ENCODE measurements around the gene CLDN7. TPM values are rescaled to one million over a fixed set of nuclear protein-coding genes. Genes with fewer than 3 reads are reported as not detected.
A peak's percentile ranks its signal among the peaks of the same experiment; 100 is the strongest.

Gene CLDN7
- total and polyA plus RNA-seq, 9 donors = 0.28 to 8.8 (median 1.5) TPM

DNA sequence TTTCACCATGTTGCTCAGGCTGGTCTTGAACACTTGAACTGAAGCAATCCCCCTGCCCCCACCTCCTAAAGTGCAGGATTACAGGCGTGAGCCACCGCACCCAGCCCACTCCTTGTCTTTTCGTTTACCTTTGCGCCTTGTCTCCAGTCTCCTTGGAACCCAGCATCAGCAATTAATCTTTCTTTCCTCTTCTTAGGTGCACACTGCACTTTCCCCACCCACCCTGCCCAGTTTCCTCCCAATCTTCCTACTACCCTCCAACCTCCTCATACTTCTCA lies 1.5 kb upstream of the CLDN7 start:
- DNase-seq = no peak
- Histone ChIP-seq H3K4me1 (ENCODE audit: control insufficient read depth, insufficient read depth, low read length) (peaks cover 24% of the 10 kb centered on the region), H3K27ac (ENCODE audit: low read length) (no peak overlapping the region), H3K9me3 (replicated peaks; ENCODE audit: control insufficient read depth, low read depth, low read length) (no peaks in the 10 kb centered on the region), H3K36me3 (ENCODE audit: control insufficient read depth, insufficient read depth, low read length) (peaks cover 9% of the 10 kb centered on the region), H3K4me3 (ENCODE audit: low read length) (no peak overlapping the region), H3K27me3 (ENCODE audit: control insufficient read depth, insufficient read depth, low read length) (peaks cover 64% of the 10 kb centered on the region)
- WGBS (ENCODE audit: insufficient coverage) = 38% methylated on average over 4 of the region's 4 CpGs

DNA sequence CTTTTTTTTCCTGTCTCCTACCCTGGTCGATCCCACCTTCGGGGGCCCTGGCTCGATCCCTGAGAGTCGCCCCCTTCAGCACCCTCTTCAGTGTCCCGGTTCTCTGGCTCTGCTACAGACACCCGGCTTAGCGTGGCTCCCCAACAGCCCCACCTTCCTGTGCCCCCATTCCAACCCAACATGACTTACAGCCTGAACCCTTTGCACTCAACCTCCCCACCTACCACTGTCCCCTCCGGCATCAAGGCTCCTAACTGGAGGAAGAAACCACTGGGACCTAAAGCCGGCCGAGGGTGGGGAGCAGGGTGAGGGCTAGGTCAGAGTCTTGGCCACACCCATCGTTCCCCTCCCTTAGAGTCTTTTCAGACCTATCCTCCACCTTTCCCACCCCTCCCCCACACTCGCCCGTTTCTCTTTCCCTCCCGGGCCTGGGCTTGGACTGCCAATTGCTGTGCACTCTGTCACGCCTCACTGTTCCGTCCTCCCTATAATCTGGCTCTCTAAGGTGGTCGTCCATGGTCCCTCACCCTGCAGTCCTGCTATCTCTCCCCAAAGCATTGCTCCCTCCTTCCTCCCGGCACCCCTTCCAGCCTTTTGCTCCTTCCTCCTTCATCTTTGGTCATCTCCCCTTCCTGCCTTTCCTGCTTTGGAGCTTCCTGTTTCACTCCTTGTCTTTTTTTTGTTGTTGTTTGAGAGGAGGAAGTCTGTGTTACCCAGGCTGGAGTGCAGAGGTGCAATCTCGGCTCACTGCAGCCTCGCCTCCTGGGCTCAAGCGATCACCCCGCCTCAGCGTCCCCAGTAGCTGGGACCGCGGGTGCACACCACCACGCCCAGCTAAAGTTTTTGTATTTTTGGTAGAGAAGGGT lies 890 bp upstream of the CLDN7 start:
- WGBS (ENCODE audit: insufficient coverage) = 2% methylated on average over 13 of the region's 26 CpGs
- Histone ChIP-seq H3K27ac (ENCODE audit: low read length) (no peak overlapping the region), H3K27me3 (ENCODE audit: control insufficient read depth, insufficient read depth, low read length) (peaks cover 64% of the 10 kb centered on the region), H3K4me1 (ENCODE audit: control insufficient read depth, insufficient read depth, low read length) (peaks cover 24% of the 10 kb centered on the region), H3K36me3 (ENCODE audit: control insufficient read depth, insufficient read depth, low read length) (peaks cover 15% of the 10 kb centered on the region), H3K4me3 (ENCODE audit: low read length) (no peak overlapping the region), H3K9me3 (replicated peaks; ENCODE audit: control insufficient read depth, low read depth, low read length) (no peaks in the 10 kb centered on the region)
- no peak for DNase-seq

DNA sequence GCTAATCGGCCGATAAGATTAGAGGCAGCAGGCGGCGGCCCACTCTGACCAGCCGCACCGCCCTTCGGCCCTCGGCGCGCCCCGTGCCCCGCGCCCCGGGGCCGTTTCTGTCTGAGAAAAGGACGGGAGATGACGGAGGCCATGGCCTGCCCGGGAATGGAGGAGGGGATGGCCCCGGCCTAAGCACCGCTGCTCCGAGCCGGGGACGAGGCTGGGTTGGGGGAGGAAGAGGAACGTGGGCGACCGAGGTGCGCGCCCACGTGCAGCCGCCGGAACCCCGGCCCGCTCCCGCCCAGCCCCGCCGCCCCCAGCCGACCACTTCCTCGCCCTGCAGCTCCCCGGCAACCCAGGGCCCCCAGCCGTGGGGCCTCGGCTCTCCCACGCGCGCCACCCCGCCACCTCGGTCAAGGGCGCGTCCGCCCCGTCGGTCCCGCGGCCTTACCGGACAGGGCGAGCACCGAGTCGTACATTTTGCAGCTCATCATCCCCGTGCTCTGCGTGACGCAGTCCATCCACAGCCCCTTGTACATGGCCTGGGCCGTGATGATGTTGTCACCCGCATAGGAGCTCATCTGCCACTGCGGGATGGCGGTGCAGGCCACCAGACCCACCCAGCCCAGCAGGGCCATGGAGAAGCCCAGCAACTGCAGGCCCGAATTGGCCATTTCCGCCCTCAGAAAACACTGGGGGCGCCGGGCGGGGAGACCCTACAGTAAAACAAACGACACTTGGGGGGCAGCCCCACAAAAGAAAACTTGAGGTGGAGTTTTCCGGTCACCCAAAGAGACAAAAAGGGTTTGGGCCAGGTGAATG lies 693 bp downstream of the CLDN7 start:
- Histone ChIP-seq H3K4me3 (ENCODE audit: low read length) (peak overlapping the region; percentile 41), H3K4me1 (ENCODE audit: control insufficient read depth, insufficient read depth, low read length) (peaks cover 24% of the 10 kb centered on the region), H3K9me3 (replicated peaks; ENCODE audit: control insufficient read depth, low read depth, low read length) (no peaks in the 10 kb centered on the region), H3K27me3 (ENCODE audit: control insufficient read depth, insufficient read depth, low read length) (peaks cover 56% of the 10 kb centered on the region), H3K27ac (ENCODE audit: low read length) (no peak overlapping the region), H3K36me3 (ENCODE audit: control insufficient read depth, insufficient read depth, low read length) (peaks cover 30% of the 10 kb centered on the region)
- no peak for DNase-seq
- 2% methylated on average over 65 of the region's 71 CpGs for WGBS (ENCODE audit: insufficient coverage)

DNA sequence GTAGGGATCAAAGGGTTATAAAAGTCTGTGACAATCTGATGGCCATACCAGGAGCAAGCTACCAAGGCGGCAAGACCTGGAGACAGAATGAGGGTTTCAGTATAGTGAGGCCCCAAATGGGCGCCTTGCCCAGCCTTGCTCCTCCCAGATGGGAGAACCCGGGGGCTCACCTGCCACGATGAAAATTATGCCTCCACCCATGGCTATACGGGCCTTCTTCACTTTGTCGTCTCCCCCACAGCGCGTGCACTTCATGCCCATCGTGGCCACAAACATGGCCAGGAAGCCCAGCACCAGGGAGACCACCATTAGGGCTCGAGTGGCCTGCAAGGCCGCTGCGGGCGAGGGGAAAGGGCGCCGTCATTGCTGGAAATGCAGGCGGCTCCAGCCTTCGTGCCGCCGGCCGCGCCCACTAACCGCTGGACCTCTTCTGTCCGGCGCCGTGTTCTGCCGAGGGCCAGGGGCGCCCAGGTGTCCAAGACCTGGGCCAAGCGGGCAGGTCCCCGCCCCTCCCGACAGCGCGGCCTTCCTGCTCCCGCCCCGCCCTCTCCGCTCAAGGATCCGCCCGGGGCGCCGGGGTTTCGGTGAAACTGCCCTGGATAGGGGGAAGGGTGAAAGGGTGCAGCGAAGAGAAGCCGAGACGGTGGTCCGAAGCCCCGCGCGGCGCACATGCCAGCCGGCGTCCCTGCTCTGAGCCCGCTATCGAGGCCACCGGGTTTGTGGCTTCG lies 1.5 kb downstream of the CLDN7 start:
- DNase-seq = no peak
- peaks cover 52% of the 10 kb centered on the region for H3K27me3 ChIP-seq (ENCODE audit: control insufficient read depth, insufficient read depth, low read length)

DNA sequence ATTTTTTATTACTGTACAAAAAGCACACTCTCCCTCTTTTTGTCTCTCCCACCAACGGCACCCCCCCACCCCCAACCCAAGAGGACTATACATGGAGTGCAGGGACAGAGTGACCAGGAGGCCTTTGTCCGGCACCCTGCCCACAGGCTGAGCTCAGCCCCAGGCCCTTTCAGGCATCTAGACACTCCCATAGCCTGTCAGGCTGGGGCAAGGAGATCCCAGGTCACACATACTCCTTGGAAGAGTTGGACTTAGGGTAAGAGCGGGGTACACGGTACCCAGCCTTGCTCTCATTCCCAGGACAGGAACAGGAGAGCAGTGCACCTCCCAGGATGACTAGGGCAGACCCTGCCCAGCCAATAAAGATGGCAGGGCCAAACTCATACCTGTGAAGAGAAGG lies 2.1 kb downstream of the CLDN7 start:
- H3K27me3 ChIP-seq (ENCODE audit: control insufficient read depth, insufficient read depth, low read length) = peaks cover 47% of the 10 kb centered on the region
- H3K4me3 ChIP-seq (ENCODE audit: low read length) = no peak overlapping the region
- 85% methylated on average over 3 of the region's 4 CpGs for WGBS (ENCODE audit: insufficient coverage)
- no peak for DNase-seq
- peaks cover 42% of the 10 kb centered on the region for H3K36me3 ChIP-seq (ENCODE audit: control insufficient read depth, insufficient read depth, low read length)
- peaks cover 24% of the 10 kb centered on the region for H3K4me1 ChIP-seq (ENCODE audit: control insufficient read depth, insufficient read depth, low read length)
- no peaks in the 10 kb centered on the region for H3K9me3 ChIP-seq (replicated peaks; ENCODE audit: control insufficient read depth, low read depth, low read length)
- H3K27ac ChIP-seq (ENCODE audit: low read length) = no peak overlapping the region

More for the DNA sequence above, 1.5 kb downstream of the CLDN7 start:
- no peaks in the 10 kb centered on the region for H3K9me3 ChIP-seq (replicated peaks; ENCODE audit: control insufficient read depth, low read depth, low read length)
- H3K4me3 ChIP-seq (ENCODE audit: low read length) = peak overlapping the region; percentile 41
- WGBS (ENCODE audit: insufficient coverage) = 5% methylated on average over 52 of the region's 54 CpGs
- no peak overlapping the region for H3K27ac ChIP-seq (ENCODE audit: low read length)
- H3K4me1 ChIP-seq (ENCODE audit: control insufficient read depth, insufficient read depth, low read length) = peaks cover 24% of the 10 kb centered on the region
- peaks cover 37% of the 10 kb centered on the region for H3K36me3 ChIP-seq (ENCODE audit: control insufficient read depth, insufficient read depth, low read length)

DNA sequence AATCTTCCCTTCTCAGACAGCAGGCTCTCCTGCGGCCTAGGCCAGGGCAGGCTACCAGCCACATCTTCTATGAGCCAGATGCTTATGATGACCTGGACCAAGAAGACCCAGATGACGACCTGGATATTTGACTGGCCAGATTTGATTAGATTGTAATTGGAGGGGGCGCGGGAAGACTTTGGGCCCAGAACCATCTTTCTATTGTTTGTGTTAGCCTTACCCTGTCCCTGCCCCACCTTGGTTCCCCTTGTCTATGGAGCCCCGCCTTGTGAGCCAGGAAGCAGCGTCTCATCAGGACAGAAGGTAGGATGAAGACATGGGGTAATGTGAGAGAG lies 2.8 kb downstream of the CLDN7 start:
- H3K27me3 ChIP-seq (ENCODE audit: control insufficient read depth, insufficient read depth, low read length) = peaks cover 43% of the 10 kb centered on the region
- no peak overlapping the region for H3K4me3 ChIP-seq (ENCODE audit: low read length)
- 100% methylated on average over 1 of the region's 6 CpGs for WGBS (ENCODE audit: insufficient coverage)
- H3K9me3 ChIP-seq (replicated peaks; ENCODE audit: control insufficient read depth, low read depth, low read length) = no peaks in the 10 kb centered on the region
- H3K27ac ChIP-seq (ENCODE audit: low read length) = no peak overlapping the region
- no peak for DNase-seq
- H3K4me1 ChIP-seq (ENCODE audit: control insufficient read depth, insufficient read depth, low read length) = peaks cover 24% of the 10 kb centered on the region
- peaks cover 47% of the 10 kb centered on the region for H3K36me3 ChIP-seq (ENCODE audit: control insufficient read depth, insufficient read depth, low read length)

DNA sequence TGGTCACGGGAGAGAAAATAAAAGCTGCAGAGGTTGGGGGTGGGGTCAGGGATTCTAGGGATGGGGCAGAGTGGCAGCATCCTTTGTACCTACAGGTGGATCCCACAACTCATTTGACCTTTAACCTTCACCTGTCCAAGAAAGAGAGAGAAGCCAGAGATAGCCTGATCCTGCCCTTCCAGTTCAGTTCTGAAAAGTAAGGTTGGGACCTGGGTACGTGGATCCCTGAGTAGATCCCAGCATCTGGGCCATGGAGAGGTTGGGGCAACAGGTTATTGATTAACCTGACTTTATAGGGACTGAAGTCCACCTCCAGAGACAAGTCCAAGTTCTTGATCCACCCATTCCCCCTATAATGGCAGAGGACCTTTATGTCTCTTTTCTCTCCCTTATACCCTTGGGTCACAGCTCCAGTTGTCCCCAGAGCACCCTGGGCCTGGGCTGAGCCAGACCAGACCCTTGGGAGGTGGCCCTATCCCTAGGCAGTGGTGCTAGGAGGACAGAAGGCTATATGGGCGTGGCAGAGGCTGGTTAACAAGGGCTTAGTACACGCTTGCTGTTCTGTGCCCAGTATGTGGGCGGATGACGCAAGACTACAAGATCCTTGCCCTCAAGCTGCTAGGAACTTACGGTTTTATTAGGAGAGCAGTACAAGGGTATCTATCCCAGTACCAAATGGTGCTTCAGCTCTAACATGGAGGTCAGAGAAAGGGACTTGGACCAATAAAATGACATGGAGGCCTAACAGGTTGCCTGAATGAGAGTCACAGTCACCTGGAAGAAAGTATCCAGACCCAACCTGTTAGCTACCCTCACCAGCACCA lies 3.3 kb downstream of the CLDN7 start:
- Histone ChIP-seq H3K27me3 (ENCODE audit: control insufficient read depth, insufficient read depth, low read length) (peaks cover 39% of the 10 kb centered on the region), H3K4me3 (ENCODE audit: low read length) (no peak overlapping the region), H3K9me3 (replicated peaks; ENCODE audit: control insufficient read depth, low read depth, low read length) (no peaks in the 10 kb centered on the region), H3K36me3 (ENCODE audit: control insufficient read depth, insufficient read depth, low read length) (peaks cover 52% of the 10 kb centered on the region), H3K4me1 (ENCODE audit: control insufficient read depth, insufficient read depth, low read length) (peaks cover 24% of the 10 kb centered on the region), H3K27ac (ENCODE audit: low read length) (no peak overlapping the region)
- DNase-seq = peak; percentile 7
- 94% methylated on average over 6 of the region's 7 CpGs for WGBS (ENCODE audit: insufficient coverage)

DNA sequence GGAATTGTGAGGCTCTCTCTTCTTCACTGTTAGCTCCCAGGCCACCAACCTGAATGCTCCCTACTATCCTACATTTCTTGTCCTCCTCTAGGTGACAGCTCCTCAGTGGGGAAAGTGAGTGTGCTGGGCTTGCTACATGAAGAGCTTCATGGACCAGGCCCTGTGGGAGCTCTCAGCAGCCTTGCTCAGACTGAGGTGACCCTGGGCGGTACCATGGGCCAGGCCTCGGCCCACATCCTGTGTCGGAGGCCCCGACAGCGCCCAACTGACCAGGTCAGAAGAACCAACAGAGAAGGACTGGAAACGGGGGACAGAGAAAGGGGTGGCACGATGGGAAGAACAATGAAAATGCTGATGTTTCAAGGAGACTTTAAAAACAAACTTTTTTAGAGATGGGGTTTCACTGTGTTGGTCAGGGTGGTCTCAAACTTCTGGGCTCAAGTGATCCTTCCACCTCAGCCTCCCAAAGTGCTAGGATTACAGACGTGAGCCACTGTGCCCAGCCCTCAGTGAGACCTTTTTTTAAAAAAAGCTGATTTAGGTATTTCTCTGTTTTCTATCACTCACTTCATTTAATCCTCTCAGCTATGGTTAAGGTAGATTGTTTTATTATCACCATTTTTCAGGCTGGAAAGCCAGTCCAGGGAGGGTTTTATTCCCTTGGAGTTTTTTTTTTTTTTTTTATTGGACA lies 5.4 kb downstream of the CLDN7 start:
- H3K4me1 ChIP-seq (ENCODE audit: control insufficient read depth, insufficient read depth, low read length) = peaks cover 16% of the 10 kb centered on the region
- H3K9me3 ChIP-seq (replicated peaks; ENCODE audit: control insufficient read depth, low read depth, low read length) = no peaks in the 10 kb centered on the region
- 85% methylated on average over 2 of the region's 8 CpGs for WGBS (ENCODE audit: insufficient coverage)
- no peak overlapping the region for H3K4me3 ChIP-seq (ENCODE audit: low read length)
- H3K27ac ChIP-seq (ENCODE audit: low read length) = no peak overlapping the region
- peaks cover 19% of the 10 kb centered on the region for H3K27me3 ChIP-seq (ENCODE audit: control insufficient read depth, insufficient read depth, low read length)
- no peak for DNase-seq
- peaks cover 53% of the 10 kb centered on the region for H3K36me3 ChIP-seq (ENCODE audit: control insufficient read depth, insufficient read depth, low read length)

DNA sequence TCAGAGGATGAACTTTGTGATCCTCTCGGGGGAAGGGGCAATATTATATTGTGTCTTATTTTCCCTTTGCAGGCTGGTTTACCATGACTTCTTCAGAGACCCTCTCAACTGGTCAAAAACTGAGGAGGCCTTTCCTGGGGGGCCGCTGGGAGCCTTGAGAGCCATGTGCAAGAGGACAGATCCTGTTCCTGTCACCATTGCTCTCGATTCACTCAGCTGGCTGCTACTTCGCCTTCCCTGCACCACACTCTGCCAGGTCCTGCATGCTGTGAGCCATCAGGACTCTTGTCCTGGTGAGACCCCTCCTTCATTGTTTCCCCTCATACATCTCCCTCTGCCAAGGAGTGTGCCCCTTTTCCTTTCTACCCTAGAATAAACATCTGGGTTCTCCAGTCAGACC lies 7.8 kb downstream of the CLDN7 start:
- DNase-seq = peak; percentile 4
- H3K4me3 ChIP-seq (ENCODE audit: low read length) = no peak overlapping the region
- no peak overlapping the region for H3K27ac ChIP-seq (ENCODE audit: low read length)
- no peaks in the 10 kb centered on the region for H3K9me3 ChIP-seq (replicated peaks; ENCODE audit: control insufficient read depth, low read depth, low read length)
- H3K36me3 ChIP-seq (ENCODE audit: control insufficient read depth, insufficient read depth, low read length) = peaks cover 51% of the 10 kb centered on the region
- H3K27me3 ChIP-seq (ENCODE audit: control insufficient read depth, insufficient read depth, low read length) = no peaks in the 10 kb centered on the region
- WGBS (ENCODE audit: insufficient coverage) = 90% methylated on average over 3 of the region's 4 CpGs
- peaks cover 16% of the 10 kb centered on the region for H3K4me1 ChIP-seq (ENCODE audit: control insufficient read depth, insufficient read depth, low read length)

Measured in muscle of leg (tissue), 11 donors.